Body of pancreas (tissue), 4 donors: ENCODE measurements around the gene EDARADD. TPM values are rescaled to one million over a fixed set of nuclear protein-coding genes. Genes with fewer than 3 reads are reported as not detected.

ENCODE experiments used
- ATAC-seq: fragments of 150-250 bp; one replicate; pipeline ENCODE4 v1.9.1; 2016
- DNase-seq, 4 donors: peaks; one replicate each; pipeline ENCODE4 v3.0.0-alpha.2; 2019
- H3K27ac ChIP-seq, 4 donors: fragments of 200-600 bp; sonication (generic); 1 replicate in 3 of 4; 2 replicates in 1 of 4; pipeline versions ENCODE4 v1.5.1 to v1.6.1; 2016 to 2019; ENCODE audit warnings: mild to moderate bottlenecking in 1 of 4, mixed read lengths in 1 of 4, moderate library complexity in 1 of 4
- H3K27me3 ChIP-seq, 2 donors: fragments of 200-600 bp; sonication (generic); one replicate each; pipeline ENCODE4 v1.6.0; 2016; ENCODE audit warnings: mild to moderate bottlenecking in 1 of 2
- H3K36me3 ChIP-seq, 2 donors: fragments of 200-600 bp; sonication (generic); replicated peaks in 1 of 2; 2 replicates each; pipeline ENCODE4 v1.5.1; 2016; ENCODE audit warnings: low read depth in 2 of 2; ENCODE audit not compliant: insufficient read depth in 1 of 2
- H3K4me1 ChIP-seq: fragments of 200-600 bp; sonication (generic); one replicate; pipeline ENCODE4 v1.6.0; 2016
- H3K4me3 ChIP-seq, 2 donors: fragments of 200-600 bp; sonication (generic); 1 replicate in 1 of 2; 2 replicates in 1 of 2; pipeline ENCODE4 v1.5.1; 2016 to 2019
- H3K9me3 ChIP-seq, 3 donors: fragments of 200-600 bp; sonication (generic); 1 replicate in 2 of 3; 2 replicates in 1 of 3; pipeline ENCODE4 v1.5.1; 2016
- POLR2A ChIP-seq, 3 donors: fragments of 450-650 bp; IDR thresholded peaks; one replicate each; pipeline ENCODE4 v1.6.1; 2016; ENCODE audit warnings: antibody characterized with exemption in 3 of 3, mild to moderate bottlenecking in 2 of 3
- WGBS, 2 donors: methylation state at CpG; one replicate each; pipeline ENCODE4 v1.1.5; 2017; 5-methylcytosine and 5-hydroxymethylcytosine counted together
- intact Hi-C: fragments of 100-400 bp; cut with DNase I; formaldehyde crosslinking; loops from one replicate; pipeline ENCODE4 v1.15.1; 2023
- total RNA-seq, 2 donors: library from RNA; depleted of rRNA; stranded (reverse); fragments of >200 nt; gene quantifications; one replicate each; pipeline ENCODE4 v1.1.0, GENCODE V29; 2016
- TF ChIP-seq, protein P1 (sequence below), 7 experiments: fragments of 450-650 bp in 4 of 7; fragments of 200-600 bp in 3 of 7; sonication (generic) in 3 of 7; IDR thresholded peaks; one replicate each; pipeline ENCODE4 v1.5.1; 2016 to 2019; ENCODE audit warnings: antibody characterized with exemption in 7 of 7

Gene EDARADD
- total RNA-seq, 2 donors from 2014 or later: 2.9 to 8.9 TPM

DNA sequence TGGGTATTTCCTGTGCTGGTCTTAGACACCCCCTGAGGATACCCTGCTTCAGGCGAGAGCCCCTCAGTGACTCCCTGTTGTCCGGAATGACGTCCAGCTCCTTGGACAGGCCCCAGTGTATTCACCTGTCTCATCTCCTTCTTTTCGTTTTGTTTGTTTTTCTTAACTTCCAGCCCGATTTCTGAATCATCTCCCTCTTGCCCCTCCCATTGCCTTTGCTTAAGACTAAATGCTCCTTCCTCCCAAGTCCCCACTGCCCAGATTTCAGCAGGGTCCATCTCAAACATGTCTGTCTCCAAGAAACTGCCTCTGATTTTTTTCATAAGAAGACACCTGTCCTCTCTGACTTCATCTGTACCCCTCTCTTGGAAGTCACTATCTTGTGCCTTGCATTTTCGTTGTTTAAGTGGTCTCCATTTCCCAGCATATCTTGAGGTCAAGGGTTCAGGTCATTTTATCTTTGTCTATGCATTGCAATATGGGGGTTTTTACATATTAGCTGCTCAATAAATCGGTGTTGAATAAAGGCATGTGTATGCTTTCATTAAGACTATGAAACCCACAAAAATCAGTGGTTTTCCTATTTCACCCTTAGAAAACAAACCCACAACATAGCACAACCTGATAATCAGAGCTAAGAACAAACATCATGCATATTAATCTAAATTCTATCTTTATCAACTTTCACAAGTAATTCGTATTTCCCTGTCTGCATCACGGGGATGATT, 71.3 kb downstream of the EDARADD start:
- Histone ChIP-seq H3K36me3 (no peaks in the 10 kb centered on the region), H3K9me3 (no peaks in the 10 kb centered on the region), H3K4me1 (no peaks in the 10 kb centered on the region), H3K27ac (no peak overlapping the region), H3K27me3 (no peaks in the 10 kb centered on the region), H3K4me3 (no peak overlapping the region)
- ATAC-seq (no peak), DNase-seq (no peak)
- intact Hi-C loops: no loop called here
- TF ChIP-seq, protein P1, sequence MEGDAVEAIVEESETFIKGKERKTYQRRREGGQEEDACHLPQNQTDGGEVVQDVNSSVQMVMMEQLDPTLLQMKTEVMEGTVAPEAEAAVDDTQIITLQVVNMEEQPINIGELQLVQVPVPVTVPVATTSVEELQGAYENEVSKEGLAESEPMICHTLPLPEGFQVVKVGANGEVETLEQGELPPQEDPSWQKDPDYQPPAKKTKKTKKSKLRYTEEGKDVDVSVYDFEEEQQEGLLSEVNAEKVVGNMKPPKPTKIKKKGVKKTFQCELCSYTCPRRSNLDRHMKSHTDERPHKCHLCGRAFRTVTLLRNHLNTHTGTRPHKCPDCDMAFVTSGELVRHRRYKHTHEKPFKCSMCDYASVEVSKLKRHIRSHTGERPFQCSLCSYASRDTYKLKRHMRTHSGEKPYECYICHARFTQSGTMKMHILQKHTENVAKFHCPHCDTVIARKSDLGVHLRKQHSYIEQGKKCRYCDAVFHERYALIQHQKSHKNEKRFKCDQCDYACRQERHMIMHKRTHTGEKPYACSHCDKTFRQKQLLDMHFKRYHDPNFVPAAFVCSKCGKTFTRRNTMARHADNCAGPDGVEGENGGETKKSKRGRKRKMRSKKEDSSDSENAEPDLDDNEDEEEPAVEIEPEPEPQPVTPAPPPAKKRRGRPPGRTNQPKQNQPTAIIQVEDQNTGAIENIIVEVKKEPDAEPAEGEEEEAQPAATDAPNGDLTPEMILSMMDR (IDR thresholded peaks at IDR 0.05): no peak
- no peak for TF ChIP-seq POLR2A (IDR thresholded peaks at IDR 0.05)
- 75 to 80% methylated on average over 9 of the region's 9 CpGs for WGBS, 2 donors

DNA sequence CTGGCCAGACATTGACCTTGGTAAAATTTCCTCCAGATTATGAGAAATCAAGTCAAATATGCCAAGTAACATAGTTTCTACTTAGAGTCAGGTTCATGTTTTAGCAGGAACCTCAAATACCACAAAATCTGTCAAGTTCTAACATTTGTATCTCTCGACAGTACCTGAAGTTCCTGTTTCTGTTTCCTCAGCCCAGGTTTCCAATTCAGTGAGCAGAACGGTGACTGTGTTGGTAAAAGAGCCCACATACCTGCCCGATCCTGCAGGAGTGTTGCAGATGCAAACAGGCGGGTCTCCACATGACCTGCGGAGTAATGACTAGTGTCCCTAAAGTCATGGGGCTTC, 71.8 kb downstream of the EDARADD start:
- TF ChIP-seq, protein P1 (IDR thresholded peaks at IDR 0.05): no peak
- TF ChIP-seq POLR2A (IDR thresholded peaks at IDR 0.05): no peak
- 76 to 90% methylated on average over 5 of the region's 5 CpGs for WGBS, 2 donors
- no peaks in the 10 kb centered on the region for H3K27me3 ChIP-seq
- intact Hi-C loops: no loop called here
- H3K27ac ChIP-seq: no peak overlapping the region
- no peaks in the 10 kb centered on the region for H3K4me1 ChIP-seq
- no peaks in the 10 kb centered on the region for H3K36me3 ChIP-seq
- ATAC-seq: no peak
- DNase-seq: no peak
- no peaks in the 10 kb centered on the region for H3K9me3 ChIP-seq
- no peak overlapping the region for H3K4me3 ChIP-seq

DNA sequence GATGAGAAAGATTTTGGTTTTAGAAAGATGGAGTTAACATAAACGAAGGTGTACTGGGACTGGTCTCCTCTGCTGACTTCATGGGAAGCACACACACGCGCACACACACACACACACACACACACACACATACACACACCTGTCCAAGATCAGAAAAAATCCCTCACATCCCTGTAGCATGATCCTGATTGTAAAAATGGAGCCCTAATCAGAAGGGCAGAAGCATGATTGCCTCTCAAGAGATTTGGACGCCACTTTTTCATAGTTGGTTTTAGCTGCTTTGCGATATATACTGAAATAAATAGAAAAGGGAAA, 73.2 kb downstream of the EDARADD start:
- Histone ChIP-seq H3K4me3 (no peak overlapping the region), H3K36me3 (no peaks in the 10 kb centered on the region), H3K9me3 (no peaks in the 10 kb centered on the region), H3K27ac (no peak overlapping the region), H3K27me3 (no peaks in the 10 kb centered on the region), H3K4me1 (no peaks in the 10 kb centered on the region)
- WGBS, 2 donors: 68 to 86% methylated on average over 5 of the region's 5 CpGs
- intact Hi-C loops: no loop called here
- TF ChIP-seq POLR2A (IDR thresholded peaks at IDR 0.05): no peak
- TF ChIP-seq, protein P1 (IDR thresholded peaks at IDR 0.05): no peak
- ATAC-seq: no peak
- no peak for DNase-seq

DNA sequence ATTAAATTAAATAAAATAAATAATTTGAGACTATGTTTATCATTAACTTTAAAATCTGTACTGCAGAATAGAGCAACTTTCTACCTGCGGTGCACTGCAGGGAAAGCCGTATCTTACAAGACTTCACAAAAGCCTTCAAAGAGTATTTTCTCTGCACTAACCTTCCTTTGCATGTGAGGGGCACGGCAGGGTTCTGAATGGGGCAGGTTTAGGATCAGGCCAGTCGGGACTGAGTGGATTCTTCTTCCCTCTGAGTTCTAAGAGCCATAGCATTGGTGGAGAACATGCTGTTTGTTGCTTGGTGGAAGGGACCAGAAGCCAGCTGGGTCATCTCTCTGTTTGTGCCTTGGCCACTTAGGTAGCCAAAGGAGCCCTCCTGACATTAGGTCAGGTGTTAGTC, 74.5 kb downstream of the EDARADD start:
- H3K36me3 ChIP-seq: no peaks in the 10 kb centered on the region
- no peak overlapping the region for H3K4me3 ChIP-seq
- no peak for ATAC-seq
- intact Hi-C loops: no loop called here
- 93 to 98% methylated on average over 4 of the region's 4 CpGs for WGBS, 2 donors
- no peaks in the 10 kb centered on the region for H3K9me3 ChIP-seq
- no peak for DNase-seq
- TF ChIP-seq, protein P1 (IDR thresholded peaks at IDR 0.05): no peak
- no peak for TF ChIP-seq POLR2A (IDR thresholded peaks at IDR 0.05)
- no peaks in the 10 kb centered on the region for H3K27me3 ChIP-seq
- H3K4me1 ChIP-seq: no peaks in the 10 kb centered on the region
- H3K27ac ChIP-seq: no peak overlapping the region

- TF ChIP-seq POLR2A (IDR thresholded peaks at IDR 0.05): no peak
- TF ChIP-seq, protein P1 (IDR thresholded peaks at IDR 0.05): no peak
- no peak for ATAC-seq
- no peak for DNase-seq
- intact Hi-C loops: no loop called here
- Histone ChIP-seq H3K9me3 (no peaks in the 10 kb centered on the region), H3K4me3 (no peak overlapping the region), H3K27ac (no peak overlapping the region), H3K27me3 (no peaks in the 10 kb centered on the region), H3K4me1 (no peaks in the 10 kb centered on the region), H3K36me3 (no peaks in the 10 kb centered on the region)
- 92 to 93% methylated on average over 6 of the region's 6 CpGs for WGBS, 2 donors
Measured at GRCh38 chr1:236469466-236469865, 75.4 kb downstream of the EDARADD start.
